Liver (tissue), 5 donors: Measurements from ENCODE around the gene PCDHAC1. TPM values are rescaled to one million over a fixed set of nuclear protein-coding genes. Genes with fewer than 3 reads are reported as not detected.

ENCODE experiments used
- polyA plus RNA-seq, 2 donors: library from polyadenylated mRNA; stranded (reverse) in 1 of 2; unstranded in 1 of 2; fragments of 200-250 nt in 1 of 2; fragments of >200 nt in 1 of 2; fragmentation: Nextera tagmentation in 1 of 2; extraction: Ambion mirVana in 1 of 2; gene quantifications; one replicate each; pipeline versions ENCODE4 v1.2.1 to v1.2.3, GENCODE V29; 2013 to 2015
- small RNA-seq: library from RNA; depleted of rRNA; stranded (forward); fragments of <200 nt; gene quantifications from one replicate; pipeline ENCODE3, GENCODE V24; 2014
- total RNA-seq, 2 donors: library from RNA; depleted of rRNA; stranded (reverse); fragments of >200 nt; gene quantifications; one replicate each; pipeline ENCODE4 v1.2.3, GENCODE V29; 2014
- donor health status: healthy.
- donor health status: healthy.
- donor health status: healthy.

PCDHAC1 gene
- total and polyA plus RNA-seq, 4 donors = under 0.01 to 0.25 (median 0.13) TPM; not detected in 1

Small RNA genes lying within 50 kb of the gene (small RNA-seq; reads per million reads assigned to genes)
- not detected for gene AC010223.1

Other genes with a start within 250 kb of the PCDHAC1 start
- gene HARS1, start 234.9 kb upstream of the PCDHAC1 start, total RNA-seq = 10 to 100 TPM; 31.2 to 57.1 TPM
- 10 to 100 TPM; 33.3 to 41.3 TPM for gene HARS1, start 234.9 kb upstream of the PCDHAC1 start, polyA plus RNA-seq
- gene HARS2, start 234.8 kb upstream of the PCDHAC1 start, total RNA-seq = 10 to 100 TPM; 10.8 to 16.3 TPM
- 10 to 100 TPM in 1 of 2 donors, 1 to 10 TPM in 1; 8.6 to 10.7 TPM for gene HARS2, start 234.8 kb upstream of the PCDHAC1 start, polyA plus RNA-seq
- gene ZMAT2, start 225.9 kb upstream of the PCDHAC1 start, total RNA-seq = 10 to 100 TPM; 16.4 to 27.5 TPM
- gene ZMAT2, start 225.9 kb upstream of the PCDHAC1 start, polyA plus RNA-seq = 10 to 100 TPM; 14.5 to 34.3 TPM
- gene PCDHA1, start 140.2 kb upstream of the PCDHAC1 start, total RNA-seq = not detected
- gene PCDHA1, start 140.2 kb upstream of the PCDHAC1 start, polyA plus RNA-seq = not detected
- not detected for gene PCDHA2, start 131.4 kb upstream of the PCDHAC1 start, total RNA-seq
- gene PCDHA2, start 131.4 kb upstream of the PCDHAC1 start, polyA plus RNA-seq = not detected
- gene PCDHA3, start 125.2 kb upstream of the PCDHAC1 start, total RNA-seq = under 1 TPM in 1 of 2 donors, not detected in 1; 0.05 TPM
- not detected for gene PCDHA3, start 125.2 kb upstream of the PCDHAC1 start, polyA plus RNA-seq
- gene PCDHA4, start 119.2 kb upstream of the PCDHAC1 start, total RNA-seq = under 1 TPM; 0.08 to 0.09 TPM
- under 1 TPM; 0.01 to 0.06 TPM for gene PCDHA4, start 119.2 kb upstream of the PCDHAC1 start, polyA plus RNA-seq
- under 1 TPM in 1 of 2 donors, not detected in 1; under 0.01 TPM for gene PCDHA5, start 104.7 kb upstream of the PCDHAC1 start, total RNA-seq
- gene PCDHA5, start 104.7 kb upstream of the PCDHAC1 start, polyA plus RNA-seq = not detected
- under 1 TPM in 1 of 2 donors, not detected in 1; 0.08 TPM for gene PCDHA6, start 98.3 kb upstream of the PCDHAC1 start, total RNA-seq
- gene PCDHA6, start 98.3 kb upstream of the PCDHAC1 start, polyA plus RNA-seq = under 1 TPM in 1 of 2 donors, not detected in 1; 0.02 TPM
- gene PCDHA7, start 92.0 kb upstream of the PCDHAC1 start, total RNA-seq = under 1 TPM in 1 of 2 donors, not detected in 1; 0.05 TPM
- gene PCDHA7, start 92.0 kb upstream of the PCDHAC1 start, polyA plus RNA-seq = under 1 TPM in 1 of 2 donors, not detected in 1; 0.05 TPM
- under 1 TPM in 1 of 2 donors, not detected in 1; under 0.01 TPM for gene PCDHA8, start 85.1 kb upstream of the PCDHAC1 start, total RNA-seq
- gene PCDHA8, start 85.1 kb upstream of the PCDHAC1 start, polyA plus RNA-seq = not detected
- gene PCDHA9, start 77.9 kb upstream of the PCDHAC1 start, total RNA-seq = under 1 TPM in 1 of 2 donors, not detected in 1; under 0.01 TPM
- gene PCDHA9, start 77.9 kb upstream of the PCDHAC1 start, polyA plus RNA-seq = not detected
- under 1 TPM in 1 of 2 donors, not detected in 1; under 0.01 TPM for gene PCDHA10, start 70.4 kb upstream of the PCDHAC1 start, total RNA-seq
- under 1 TPM in 1 of 2 donors, not detected in 1; 0.01 TPM for gene PCDHA10, start 70.4 kb upstream of the PCDHAC1 start, polyA plus RNA-seq
- under 1 TPM in 1 of 2 donors, not detected in 1; under 0.01 TPM for gene PCDHA11, start 57.3 kb upstream of the PCDHAC1 start, total RNA-seq
- under 1 TPM; 0.05 to 0.19 TPM for gene PCDHA11, start 57.3 kb upstream of the PCDHAC1 start, polyA plus RNA-seq
- under 1 TPM in 1 of 2 donors, not detected in 1; 0.08 TPM for gene PCDHA12, start 51.0 kb upstream of the PCDHAC1 start, total RNA-seq
- under 1 TPM in 1 of 2 donors, not detected in 1; 0.01 TPM for gene PCDHA12, start 51.0 kb upstream of the PCDHAC1 start, polyA plus RNA-seq
- gene PCDHA13, start 44.2 kb upstream of the PCDHAC1 start, total RNA-seq = under 1 TPM in 1 of 2 donors, not detected in 1; 0.17 TPM
- gene PCDHA13, start 44.2 kb upstream of the PCDHAC1 start, polyA plus RNA-seq = under 1 TPM; 0.03 to 0.07 TPM
- gene PCDHAC2, start 40.2 kb downstream of the PCDHAC1 start, total RNA-seq = 1 to 10 TPM in 1 of 2 donors, under 1 TPM in 1; 0.93 to 1.8 TPM
- gene PCDHAC2, start 40.2 kb downstream of the PCDHAC1 start, polyA plus RNA-seq = under 1 TPM; 0.50 to 0.63 TPM
- gene PCDHB1, start 125.1 kb downstream of the PCDHAC1 start, total RNA-seq = not detected
- not detected for gene PCDHB1, start 125.1 kb downstream of the PCDHAC1 start, polyA plus RNA-seq
- gene PCDHB2, start 168.3 kb downstream of the PCDHAC1 start, total RNA-seq = under 1 TPM; 0.08 to 0.09 TPM
- gene PCDHB2, start 168.3 kb downstream of the PCDHAC1 start, polyA plus RNA-seq = under 1 TPM in 1 of 2 donors, not detected in 1; 0.05 TPM
- gene PCDHB3, start 174.2 kb downstream of the PCDHAC1 start, total RNA-seq = under 1 TPM; 0.08 to 0.09 TPM
- gene PCDHB3, start 174.2 kb downstream of the PCDHAC1 start, polyA plus RNA-seq = under 1 TPM in 1 of 2 donors, not detected in 1; 0.09 TPM
- gene PCDHB4, start 195.5 kb downstream of the PCDHAC1 start, total RNA-seq = under 1 TPM; 0.14 to 0.17 TPM
- under 1 TPM; 0.17 to 0.36 TPM for gene PCDHB4, start 195.5 kb downstream of the PCDHAC1 start, polyA plus RNA-seq
- under 1 TPM; 0.42 TPM for gene PCDHB5, start 208.9 kb downstream of the PCDHAC1 start, total RNA-seq
- gene PCDHB5, start 208.9 kb downstream of the PCDHAC1 start, polyA plus RNA-seq = under 1 TPM; 0.17 to 0.33 TPM
- gene PCDHB6, start 223.8 kb downstream of the PCDHAC1 start, total RNA-seq = under 1 TPM in 1 of 2 donors, not detected in 1; 0.05 TPM
- gene PCDHB6, start 223.8 kb downstream of the PCDHAC1 start, polyA plus RNA-seq = under 1 TPM; 0.04 to 0.06 TPM
- under 1 TPM; 0.08 to 0.09 TPM for gene PCDHB7, start 246.3 kb downstream of the PCDHAC1 start, total RNA-seq
- under 1 TPM in 1 of 2 donors, not detected in 1; 0.21 TPM for gene PCDHB7, start 246.3 kb downstream of the PCDHAC1 start, polyA plus RNA-seq